AG09309 (cell line): ENCODE data around the gene CMTR1.
"Not testable (repeated sequence)": the region's sequence is repeated elsewhere in the genome, so short reads cannot be mapped to it uniquely, and the experiment has no call there.

Experiments
- DNase-seq: peaks from one replicate; pipeline ENCODE4 v3.0.0-alpha.2; 2010; ENCODE audit warnings: low read depth
- H3K4me3 ChIP-seq: 2 replicates; pipeline ENCODE4 v1.5.1; 2011; ENCODE audit warnings: mild to moderate bottlenecking, low read depth, low read length, moderate library complexity; ENCODE audit not compliant: control insufficient read depth
- CTCF ChIP-seq: IDR thresholded peaks from 2 replicates; pipeline ENCODE4 v1.5.1; 2011; ENCODE audit warnings: mild to moderate bottlenecking, low read depth, low read length, inconsistent platforms; ENCODE audit not compliant: insufficient read depth, control insufficient read depth; ENCODE audit errors: missing control alignments

CMTR1 gene

DNA sequence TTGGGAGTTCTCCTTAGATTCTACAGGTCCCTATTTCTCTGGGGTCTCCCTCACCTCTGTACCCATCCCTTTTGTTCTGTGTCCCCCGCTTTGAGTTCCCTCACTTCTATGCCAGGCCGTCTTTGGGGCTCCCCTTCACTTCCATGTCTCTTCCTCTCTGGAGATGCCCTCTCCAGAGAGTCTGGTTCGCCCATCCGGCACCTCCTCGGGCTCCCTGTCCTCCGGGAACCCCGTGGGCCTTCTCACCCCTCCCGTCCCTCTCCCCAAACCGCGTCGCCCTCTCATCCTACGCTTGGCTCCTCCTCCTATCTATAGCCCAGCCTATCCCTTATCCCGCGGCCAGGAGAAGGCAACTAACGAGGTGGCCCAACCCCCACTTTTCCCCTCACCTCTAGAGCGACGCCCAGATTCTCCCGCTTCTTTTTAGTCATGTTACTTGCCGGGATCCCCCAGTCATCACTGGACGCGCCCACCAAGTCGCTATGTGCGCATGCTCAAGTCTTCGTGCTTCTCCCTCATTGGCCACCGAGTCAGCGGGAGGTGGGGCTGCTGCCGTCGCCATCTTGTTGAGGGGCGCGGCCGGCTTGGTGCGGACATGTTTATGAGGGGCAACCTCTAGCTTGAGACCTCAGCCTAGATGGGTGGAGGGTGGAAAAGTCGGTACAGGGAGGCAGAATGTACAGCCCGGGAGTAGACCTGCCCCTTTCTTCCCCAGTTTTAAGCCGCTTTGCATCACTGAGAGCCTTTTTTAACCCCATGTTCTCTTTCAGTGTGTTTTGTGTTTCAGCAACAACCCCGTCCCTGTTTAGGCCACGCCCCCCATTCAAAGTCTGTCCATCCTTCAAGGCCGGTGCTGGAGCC is 66.6 kb downstream of the CMTR1 start, which contains the start of gene CCDC167:
Gene CCDC167, minus strand, starts transcription at position 461 of the 861 bp plus-strand sequence. Its CDS starts 30 bp downstream, at position 431.
- TF ChIP-seq CTCF: no peak
- peak; percentile 75 for DNase-seq
- H3K4me3 ChIP-seq: peak within 1 kb of the TSS; percentile 79

- H3K4me3 ChIP-seq: peak overlapping the region; percentile 79
- no peak for TF ChIP-seq CTCF
- no peak for DNase-seq
Observed at GRCh38 chr6:37500294-37500608, 67.2 kb downstream of the CMTR1 start.

- DNase-seq, H3K4me3 ChIP-seq: not testable (repeated sequence)
Observed at GRCh38 chr6:37500904-37501303, 67.9 kb downstream of the CMTR1 start.

- DNase-seq: no peak
- H3K4me3 ChIP-seq: no peak overlapping the region
- no peak for TF ChIP-seq CTCF
Observed at GRCh38 chr6:37501632-37502491, 68.8 kb downstream of the CMTR1 start.

- DNase-seq: no peak
- TF ChIP-seq CTCF: no peak
- no peak overlapping the region for H3K4me3 ChIP-seq
Observed at GRCh38 chr6:37502703-37503291, 69.8 kb downstream of the CMTR1 start.

DNA sequence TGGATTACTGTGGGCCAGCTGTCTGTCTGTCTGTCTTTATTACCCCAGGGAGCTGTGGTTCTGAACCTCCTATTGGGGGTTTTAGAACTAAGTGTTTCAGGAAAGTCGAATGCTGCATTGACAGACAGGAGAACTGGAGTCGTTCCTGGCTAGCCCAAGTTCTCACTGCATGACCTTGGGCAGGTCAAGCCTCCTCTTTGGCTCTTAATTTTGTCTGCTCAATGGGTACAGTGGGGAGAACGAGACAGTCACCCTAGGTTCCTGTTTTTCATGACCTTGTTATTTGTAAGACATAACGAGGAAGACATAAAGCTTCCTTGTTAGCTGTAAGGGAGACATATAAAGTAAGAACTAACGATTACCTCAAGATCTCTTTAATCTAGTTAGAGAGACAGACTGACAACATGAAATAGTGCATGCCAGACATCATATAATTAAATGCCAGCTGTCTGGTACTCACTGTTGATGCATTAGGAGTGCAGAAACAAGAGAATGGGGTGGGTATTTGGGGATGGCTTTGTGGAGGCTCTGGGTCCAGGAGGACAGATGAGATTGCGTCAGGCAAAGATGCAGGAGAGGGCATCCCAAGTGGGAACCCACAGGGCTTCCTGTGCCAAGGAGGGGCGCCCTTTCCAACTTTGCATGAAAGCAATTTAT is 70.4 kb downstream of the CMTR1 start:
- H3K4me3 ChIP-seq: no peak overlapping the region
- TF ChIP-seq CTCF: no peak
- DNase-seq: no peak
